Activated effector memory CD4-positive, alpha-beta T cell treated with Interleukin-2 at 50 U/mL for 16 hours (primary cell): ENCODE data around the gene NEB.

Source experiments
- DNase-seq: peaks from one replicate; pipeline ENCODE4 v3.0.0-alpha.2; 2020

NEB gene

GRCh38 chr2:151733771-151734672, at the start of gene NEB:
Gene NEB (minus strand): TSS chr2:151734476. CDS start chr2:151733156, 1,320 bp downstream.
- DNase-seq = no peak

GRCh38 chr2:151783133-151783520, 48.9 kb upstream of the NEB start:
- DNase-seq = no peak

- DNase-seq = no peak
Observed at GRCh38 chr2:151782378-151783132, 48.3 kb upstream of the NEB start.

- DNase-seq = no peak
Observed at GRCh38 chr2:151781642-151782041, 47.4 kb upstream of the NEB start.

GRCh38 chr2:151780938-151781337, 46.7 kb upstream of the NEB start:
- DNase-seq = no peak

GRCh38 chr2:151777935-151778334, 43.7 kb upstream of the NEB start:
- DNase-seq = no peak

GRCh38 chr2:151777487-151777886, 43.2 kb upstream of the NEB start:
- DNase-seq = no peak

- no peak for DNase-seq
Observed at GRCh38 chr2:151776367-151776766, 42.1 kb upstream of the NEB start.

GRCh38 chr2:151775057-151775740, 40.9 kb upstream of the NEB start:
- no peak for DNase-seq

GRCh38 chr2:151774506-151774905, 40.2 kb upstream of the NEB start:
- DNase-seq = no peak

- DNase-seq = no peak
Observed at GRCh38 chr2:151771599-151772358, 37.5 kb upstream of the NEB start.

- DNase-seq = no peak
Observed at GRCh38 chr2:151770995-151771394, 36.7 kb upstream of the NEB start.

GRCh38 chr2:151769606-151770005, 35.3 kb upstream of the NEB start:
- no peak for DNase-seq

- DNase-seq = no peak
Observed at GRCh38 chr2:151767536-151767935, 33.3 kb upstream of the NEB start.

- no peak for DNase-seq
Observed at GRCh38 chr2:151766437-151767153, 32.3 kb upstream of the NEB start.

- DNase-seq = no peak
Observed at GRCh38 chr2:151765760-151766410, 31.6 kb upstream of the NEB start.

GRCh38 chr2:151762694-151763093, 28.4 kb upstream of the NEB start:
- no peak for DNase-seq

GRCh38 chr2:151761687-151762086, 27.4 kb upstream of the NEB start:
- no peak for DNase-seq

GRCh38 chr2:151761193-151761592, 26.9 kb upstream of the NEB start:
- DNase-seq = no peak

GRCh38 chr2:151760139-151760650, 25.9 kb upstream of the NEB start:
- no peak for DNase-seq

GRCh38 chr2:151758744-151759143, 24.5 kb upstream of the NEB start:
- no peak for DNase-seq
